ENCODE results near the gene ANKRD10.
A peak's percentile ranks its signal among the peaks of the same experiment; 100 is the strongest.
"Not testable (repeated sequence)": the region's sequence is repeated elsewhere in the genome, so short reads cannot be mapped to it uniquely, and the experiment has no call there.

ANKRD10 gene

GRCh38 chr13:110915057-110915873 lies at the start of gene ANKRD10:
ANKRD10 (minus strand) TSS chr13:110915069; CDS start chr13:110914934, 135 bp downstream.
- H3K4me3 ChIP-seq (ENCODE audit: low read depth, low read length): peak within 1 kb of the TSS; percentile 99

DNA sequence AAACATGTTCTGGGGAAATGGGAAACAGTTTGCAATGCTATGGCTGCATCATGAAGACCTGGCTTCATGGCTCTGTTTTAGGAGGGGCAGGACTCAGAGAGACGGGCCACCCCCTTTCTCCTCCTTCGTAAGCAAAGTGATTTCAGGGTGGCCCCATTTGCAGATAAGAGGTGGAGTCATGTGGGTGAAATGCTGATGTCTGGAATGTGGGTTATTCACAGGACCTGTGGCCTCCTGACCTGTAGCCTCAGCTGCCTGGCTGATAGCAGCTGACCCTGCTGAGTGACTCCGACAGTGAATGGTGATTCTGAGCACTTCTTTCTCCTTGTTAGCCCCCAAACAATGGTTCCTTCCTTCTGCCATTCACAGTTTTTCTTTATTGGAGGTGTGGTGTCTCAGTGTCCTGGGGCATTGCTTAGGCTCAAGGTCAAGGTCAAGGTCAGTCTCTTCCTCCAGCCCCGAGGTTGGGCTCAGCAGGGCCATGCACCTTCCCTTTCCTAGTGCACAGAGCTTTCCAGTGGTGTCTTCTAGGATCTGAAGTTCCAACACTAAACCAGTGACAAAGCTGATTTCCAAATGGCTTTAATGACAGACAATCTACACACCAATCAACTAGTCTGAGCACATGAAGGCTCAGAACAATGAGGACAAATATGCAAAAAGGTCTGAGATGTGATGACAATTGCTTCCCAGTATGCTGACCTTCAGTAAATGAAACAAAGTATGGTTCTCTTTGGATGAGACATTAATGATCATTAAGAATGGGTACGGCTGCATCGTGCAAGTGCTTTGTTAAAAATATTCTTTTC lies 49.6 kb upstream of the ANKRD10 start:
- H3K4me3 ChIP-seq (ENCODE audit: low read depth, low read length): no peak overlapping the region

DNA sequence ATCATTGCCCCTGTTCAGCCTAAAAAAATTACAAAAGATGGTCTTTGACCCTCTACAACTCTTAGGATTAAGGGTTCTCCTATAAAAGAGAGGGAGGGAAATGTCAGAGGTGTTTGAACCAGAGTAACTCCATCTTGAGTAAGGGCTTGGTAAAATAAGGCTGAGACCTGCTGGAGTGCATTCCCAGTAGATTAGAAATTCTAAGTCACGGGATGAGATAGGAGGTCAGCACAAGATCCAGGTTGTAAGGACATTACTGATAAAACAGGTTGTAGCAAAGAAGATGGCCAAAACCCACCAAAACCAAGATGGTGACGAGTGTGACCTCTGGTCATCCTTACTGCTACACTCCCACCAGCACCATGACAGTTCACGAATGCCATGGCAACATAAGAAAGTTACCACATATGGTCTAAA lies 48.7 kb upstream of the ANKRD10 start:
- no peak overlapping the region for H3K4me3 ChIP-seq (ENCODE audit: low read depth, low read length)

GRCh38 chr13:110961959-110962358 lies 47.1 kb upstream of the ANKRD10 start:
- no peak overlapping the region for H3K4me3 ChIP-seq (ENCODE audit: low read depth, low read length)

- no peak overlapping the region for H3K4me3 ChIP-seq (ENCODE audit: low read depth, low read length)
Observed at GRCh38 chr13:110960204-110960603, 45.3 kb upstream of the ANKRD10 start.

GRCh38 chr13:110957931-110958330 lies 43.1 kb upstream of the ANKRD10 start:
- no peak overlapping the region for H3K4me3 ChIP-seq (ENCODE audit: low read depth, low read length)

DNA sequence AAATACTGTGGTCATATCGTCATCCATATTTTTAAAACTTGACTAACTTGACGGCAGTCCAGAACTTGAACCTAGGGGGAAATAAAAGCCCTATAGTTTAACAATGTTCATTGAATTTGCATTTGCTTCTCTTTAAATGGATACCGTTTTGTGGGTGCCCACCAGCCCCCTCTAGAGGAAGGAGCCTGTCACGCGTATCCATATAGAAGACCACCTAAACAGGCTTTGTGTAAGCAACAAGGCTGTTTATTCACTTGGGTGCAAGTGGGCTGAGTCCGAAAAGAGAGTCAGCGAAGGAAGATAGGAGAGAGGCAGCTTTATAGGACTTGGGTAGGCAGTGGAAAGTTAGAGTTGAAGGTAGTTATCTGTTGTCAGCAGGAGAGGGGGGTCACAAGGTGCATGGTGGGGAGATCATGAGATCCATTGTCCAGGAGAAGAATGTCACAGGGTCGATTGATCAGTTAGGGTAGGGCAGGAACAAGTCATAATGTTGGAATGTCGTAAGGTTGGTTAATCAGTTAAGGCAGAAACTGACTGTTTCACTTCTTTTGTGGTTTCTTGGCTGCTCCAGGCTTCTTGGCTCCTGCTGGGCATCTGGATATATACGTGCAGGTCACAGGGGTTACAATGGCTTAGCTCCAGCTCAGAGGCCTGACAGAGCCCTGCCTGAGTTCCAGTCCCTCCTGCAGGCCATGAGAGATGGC lies 42.5 kb upstream of the ANKRD10 start:
- H3K4me3 ChIP-seq (ENCODE audit: low read depth, low read length): no peak overlapping the region

DNA sequence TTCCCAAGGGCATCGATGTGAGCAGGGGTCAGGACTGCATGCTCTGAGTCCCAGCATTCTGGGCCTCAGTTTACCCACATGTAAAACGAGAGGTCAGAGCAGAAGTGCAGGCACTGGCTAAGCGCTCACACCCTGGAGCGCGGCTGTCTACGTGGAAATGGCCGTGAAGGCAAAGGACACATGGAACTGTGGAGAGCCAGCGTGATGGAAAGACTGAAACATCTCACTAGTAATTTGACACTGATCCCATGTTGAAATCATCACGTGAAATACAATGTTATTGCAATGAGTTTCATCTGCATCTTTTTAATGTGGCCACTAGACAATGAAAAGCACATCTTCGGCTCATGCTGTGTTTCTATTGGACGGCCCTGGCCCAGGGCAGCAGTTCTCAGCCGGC lies 41.3 kb upstream of the ANKRD10 start:
- H3K4me3 ChIP-seq (ENCODE audit: low read depth, low read length): not testable (repeated sequence)

DNA sequence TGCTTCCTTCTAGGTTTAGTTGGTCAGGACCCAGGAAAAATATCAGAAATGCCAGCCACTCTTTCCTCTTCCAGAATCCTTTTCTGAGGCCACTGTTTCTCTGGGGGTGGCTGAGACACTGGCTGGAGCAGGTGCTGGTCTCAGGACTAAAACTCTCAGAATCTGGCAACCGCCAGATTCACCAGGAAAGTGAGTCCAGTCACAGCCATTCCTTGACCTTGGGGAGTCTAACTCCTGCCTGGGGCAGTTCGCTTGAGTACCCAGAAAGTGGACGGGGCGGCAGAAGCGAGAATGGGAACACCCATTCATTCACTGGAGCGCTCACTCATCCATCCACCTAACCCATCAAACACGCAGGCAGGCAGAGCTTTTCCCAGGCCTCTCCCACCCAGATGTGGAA lies 40.7 kb upstream of the ANKRD10 start:
- not testable (repeated sequence) for H3K4me3 ChIP-seq (ENCODE audit: low read depth, low read length)

DNA sequence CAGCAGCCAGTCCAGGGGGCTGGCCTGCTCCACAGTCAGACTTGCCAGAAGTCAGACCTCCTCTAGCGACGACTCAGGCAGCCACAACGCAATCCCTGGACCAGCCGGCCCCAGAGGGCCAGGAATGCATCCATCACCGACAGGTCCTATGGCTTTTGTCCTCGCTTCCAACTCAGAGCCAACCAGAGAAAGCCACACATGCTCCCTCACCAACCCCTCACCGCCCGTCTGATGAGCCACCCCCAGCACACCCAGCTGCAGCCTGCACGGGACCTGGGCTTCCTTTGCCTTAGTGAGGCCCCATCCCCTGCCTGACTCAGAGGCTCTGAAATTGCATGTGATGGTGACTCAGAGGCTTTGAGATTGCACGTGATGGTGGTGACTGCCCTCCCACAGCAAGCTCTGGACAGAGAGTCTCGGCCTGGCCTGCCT lies 40.2 kb upstream of the ANKRD10 start:
- H3K4me3 ChIP-seq (ENCODE audit: low read depth, low read length): not testable (repeated sequence)

DNA sequence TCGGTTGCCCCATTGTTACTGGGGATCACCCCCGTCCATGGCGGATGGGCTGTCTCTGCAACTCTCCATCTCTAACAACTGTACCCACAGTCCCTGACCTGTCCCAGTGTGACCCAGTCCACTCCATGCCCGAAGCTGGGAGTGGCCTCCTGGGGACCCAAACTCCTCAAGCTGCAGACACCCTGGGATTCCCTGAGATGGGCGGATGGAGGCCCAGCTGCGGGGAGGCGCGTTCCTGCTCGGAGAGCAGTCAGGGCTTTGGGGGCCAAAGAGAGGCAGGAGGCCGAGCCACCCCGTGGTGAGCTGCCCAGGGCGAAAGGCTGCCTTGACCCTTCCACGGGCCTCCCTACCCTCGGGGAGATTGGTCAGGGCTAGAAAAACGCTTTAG lies 39.7 kb upstream of the ANKRD10 start:
- H3K4me3 ChIP-seq (ENCODE audit: low read depth, low read length): not testable (repeated sequence)

DNA sequence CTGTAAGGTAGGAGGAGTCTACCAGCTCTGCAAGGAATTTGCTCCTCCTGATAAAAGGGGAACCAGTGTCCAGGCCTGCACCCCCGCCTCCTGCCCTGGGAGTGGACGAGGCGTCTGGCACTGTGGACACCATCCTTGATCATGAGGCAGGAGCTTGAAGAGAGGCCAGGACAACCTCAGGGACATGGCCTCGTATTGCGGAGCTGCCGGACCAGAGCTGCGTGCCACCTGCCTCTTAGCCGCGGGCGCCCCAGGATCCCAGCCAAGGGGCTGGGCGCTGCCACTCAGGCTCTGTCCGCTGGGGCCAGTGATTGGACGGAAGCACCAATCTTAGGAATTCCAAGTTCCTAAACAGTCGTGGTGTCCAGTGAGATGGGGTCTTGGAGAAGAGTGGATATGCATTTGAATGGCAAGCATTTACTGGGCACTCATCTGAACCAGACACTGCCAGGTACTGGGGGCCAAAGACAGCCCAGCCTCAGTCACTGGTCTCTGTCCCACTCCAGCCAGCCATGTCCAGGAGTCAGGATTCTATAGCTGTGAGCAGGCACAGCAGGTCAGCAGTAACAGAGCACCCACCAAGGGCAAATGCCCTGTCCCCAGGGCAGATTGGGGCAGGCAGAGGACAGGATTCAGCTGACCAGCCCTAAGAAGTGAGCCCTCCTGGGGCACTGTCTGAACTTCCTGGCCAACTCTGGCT lies 39.1 kb upstream of the ANKRD10 start:
- H3K4me3 ChIP-seq (ENCODE audit: low read depth, low read length): no peak overlapping the region

DNA sequence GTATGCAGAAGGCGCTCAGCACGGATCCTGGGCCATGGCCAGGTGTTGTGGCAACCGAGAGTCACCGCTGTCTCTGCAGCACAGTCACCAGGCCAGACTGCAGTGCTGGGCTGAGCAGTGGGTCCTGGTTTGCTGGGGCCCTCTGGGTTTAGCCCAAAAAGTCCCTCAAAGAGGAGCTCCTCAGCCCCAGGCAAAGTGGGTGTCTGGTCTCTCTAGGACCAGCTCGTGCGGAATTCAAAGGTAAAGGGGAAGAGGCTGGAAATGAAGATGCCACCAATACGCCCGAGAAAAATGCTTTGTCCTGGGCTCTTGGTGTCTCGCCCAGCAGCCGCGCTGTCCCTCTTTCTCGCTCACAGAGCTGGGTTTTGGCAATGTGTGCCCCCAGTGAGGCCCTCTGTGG lies 38.5 kb upstream of the ANKRD10 start:
- no peak overlapping the region for H3K4me3 ChIP-seq (ENCODE audit: low read depth, low read length)

DNA sequence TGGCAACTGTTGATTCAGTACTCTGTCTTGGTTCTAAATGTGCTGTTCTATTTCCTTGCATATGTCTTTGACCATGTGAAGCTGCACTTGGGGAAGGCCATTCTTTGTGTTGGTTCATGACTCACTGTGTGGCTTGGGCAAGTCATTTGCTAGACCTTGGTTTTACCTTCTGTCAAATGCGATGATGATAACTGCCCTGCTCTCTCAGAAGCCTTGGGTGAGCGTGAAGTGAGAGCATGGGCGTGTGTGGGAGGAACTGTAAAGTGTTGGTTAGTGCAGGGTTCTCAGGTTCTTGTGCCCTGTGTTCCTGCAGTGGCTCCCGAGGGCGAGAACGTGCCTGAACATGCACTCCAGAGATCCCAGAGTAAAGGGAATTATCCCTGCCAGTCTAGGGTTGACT lies 37.3 kb upstream of the ANKRD10 start:
- not testable (repeated sequence) for H3K4me3 ChIP-seq (ENCODE audit: low read depth, low read length)

- no peak overlapping the region for H3K4me3 ChIP-seq (ENCODE audit: low read depth, low read length)
Observed at GRCh38 chr13:110950819-110951570, 36.1 kb upstream of the ANKRD10 start.

DNA sequence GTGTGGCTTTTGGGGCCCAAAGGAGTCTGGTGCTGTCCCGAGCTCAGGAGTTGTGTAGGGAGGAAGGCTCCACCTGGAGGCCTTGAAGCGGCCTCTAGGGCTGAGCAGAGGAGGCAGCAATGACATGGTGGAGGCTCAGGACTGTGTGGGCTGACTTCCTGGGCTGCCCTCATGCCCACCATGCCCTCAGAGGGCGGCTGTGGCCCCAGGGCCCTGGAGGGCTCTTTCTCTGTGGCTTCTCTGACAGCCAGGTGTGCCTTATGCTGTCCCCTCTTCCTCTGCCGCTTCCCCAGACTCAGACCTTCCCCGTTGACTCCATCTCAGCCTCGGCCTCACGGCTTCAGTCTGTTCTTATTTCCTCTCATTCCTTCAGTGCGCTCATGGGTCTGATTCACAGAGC lies 35.5 kb upstream of the ANKRD10 start:
- no peak overlapping the region for H3K4me3 ChIP-seq (ENCODE audit: low read depth, low read length)

DNA sequence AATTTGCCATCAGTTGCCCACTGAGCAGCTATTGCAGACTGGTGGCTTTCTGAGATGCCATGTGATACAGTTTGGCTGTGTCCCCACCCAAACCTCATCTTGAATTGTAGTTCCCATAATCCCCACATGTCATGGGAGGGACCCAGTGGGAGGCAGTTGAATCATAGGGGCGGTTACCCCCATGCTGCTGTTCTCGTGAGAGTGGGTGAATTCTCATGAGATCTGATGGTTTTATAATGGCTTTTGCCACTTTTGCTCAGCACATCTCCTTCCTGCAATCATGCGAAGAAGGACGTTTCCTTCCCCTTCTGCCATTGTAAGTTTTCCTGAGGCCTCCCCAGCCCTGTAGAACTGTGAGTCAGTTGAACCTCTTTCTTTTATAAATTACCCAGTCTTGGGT lies 34.8 kb upstream of the ANKRD10 start:
- H3K4me3 ChIP-seq (ENCODE audit: low read depth, low read length): no peak overlapping the region

- no peak overlapping the region for H3K4me3 ChIP-seq (ENCODE audit: low read depth, low read length)
Observed at GRCh38 chr13:110949116-110949515, 34.2 kb upstream of the ANKRD10 start.

- H3K4me3 ChIP-seq (ENCODE audit: low read depth, low read length): not testable (repeated sequence)
Observed at GRCh38 chr13:110947338-110947737, 32.5 kb upstream of the ANKRD10 start.

DNA sequence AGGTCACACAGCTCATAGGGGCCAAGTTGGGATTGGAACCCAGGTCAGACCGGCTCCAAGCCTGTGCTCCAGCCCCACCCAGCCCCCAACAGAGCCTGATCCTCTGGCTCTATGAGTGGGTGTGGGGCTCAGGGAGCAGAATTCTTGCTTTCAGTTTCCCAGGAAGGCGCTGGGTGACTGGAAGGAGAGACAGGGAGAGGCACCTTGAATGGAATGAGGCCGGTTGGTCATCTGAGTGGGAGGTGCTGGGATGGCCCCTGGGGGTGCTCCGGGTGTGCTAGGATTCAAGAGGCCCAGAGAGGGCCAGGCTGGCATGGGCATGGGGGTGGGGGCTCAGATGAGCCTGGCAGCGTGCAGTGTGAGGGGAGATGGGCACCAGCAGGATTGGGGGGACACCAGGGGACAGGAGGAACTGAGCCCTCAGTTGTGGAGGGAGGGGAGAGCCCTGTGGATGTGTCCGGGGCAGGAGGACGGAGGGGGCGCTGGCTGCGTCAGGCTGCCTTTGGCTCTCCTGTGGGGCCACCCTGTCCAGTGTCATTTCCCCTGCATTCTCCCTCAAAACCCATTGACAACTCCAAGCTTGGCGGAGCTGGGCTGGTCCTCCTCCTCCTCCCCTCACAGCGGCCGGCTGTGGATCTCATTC lies 31.2 kb upstream of the ANKRD10 start:
- no peak overlapping the region for H3K4me3 ChIP-seq (ENCODE audit: low read depth, low read length)

All from iPS-11a (cell line).